GM21528 (cell line): Measurements from ENCODE around the gene PDCD4.
"Not testable (repeated sequence)": the region's sequence is repeated elsewhere in the genome, so short reads cannot be mapped to it uniquely, and the experiment has no call there.

Experiments
- ATAC-seq: cut with Tn5 transposase; IDR thresholded peaks from one replicate; pipeline ENCODE4 v1.9.1; 2021; ENCODE audit warnings: mild to moderate bottlenecking, moderate library complexity; ENCODE audit not compliant: unreplicated experiment, low FRiP score

Gene PDCD4

DNA sequence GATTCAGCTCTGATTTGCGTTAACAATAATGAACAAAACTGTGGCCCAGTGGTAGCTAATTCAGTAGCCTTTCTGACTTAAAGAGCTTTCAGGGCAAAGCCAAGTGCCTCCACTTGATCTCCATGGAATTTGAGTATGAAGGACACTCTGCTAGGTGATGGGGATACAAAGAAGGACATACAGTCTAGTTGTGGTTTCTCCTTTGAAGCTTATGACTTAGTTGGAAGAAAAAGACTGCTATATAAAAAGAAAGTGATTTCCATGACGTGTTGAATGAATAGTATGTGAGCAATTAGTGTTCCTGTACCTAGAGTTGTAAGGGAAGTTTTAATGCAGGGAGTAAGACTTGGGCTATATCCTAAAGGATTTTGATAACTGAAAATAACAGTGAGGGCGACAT, 8.3 kb downstream of the PDCD4 start:
- no peak for ATAC-seq

DNA sequence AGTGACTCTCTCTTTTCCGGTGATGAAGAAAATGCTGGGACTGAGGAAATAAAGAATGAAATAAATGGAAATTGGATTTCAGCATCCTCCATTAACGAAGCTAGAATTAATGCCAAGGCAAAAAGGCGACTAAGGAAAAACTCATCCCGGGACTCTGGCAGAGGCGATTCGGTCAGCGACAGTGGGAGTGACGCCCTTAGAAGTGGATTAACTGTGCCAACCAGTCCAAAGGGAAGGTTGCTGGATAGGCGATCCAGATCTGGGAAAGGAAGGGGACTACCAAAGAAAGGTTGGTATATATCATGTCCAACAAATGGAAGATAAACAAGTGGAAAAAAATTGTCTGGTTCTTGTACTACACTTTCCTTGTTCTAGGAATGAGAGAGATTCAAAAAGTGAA, 9.5 kb downstream of the PDCD4 start:
- no peak for ATAC-seq

DNA sequence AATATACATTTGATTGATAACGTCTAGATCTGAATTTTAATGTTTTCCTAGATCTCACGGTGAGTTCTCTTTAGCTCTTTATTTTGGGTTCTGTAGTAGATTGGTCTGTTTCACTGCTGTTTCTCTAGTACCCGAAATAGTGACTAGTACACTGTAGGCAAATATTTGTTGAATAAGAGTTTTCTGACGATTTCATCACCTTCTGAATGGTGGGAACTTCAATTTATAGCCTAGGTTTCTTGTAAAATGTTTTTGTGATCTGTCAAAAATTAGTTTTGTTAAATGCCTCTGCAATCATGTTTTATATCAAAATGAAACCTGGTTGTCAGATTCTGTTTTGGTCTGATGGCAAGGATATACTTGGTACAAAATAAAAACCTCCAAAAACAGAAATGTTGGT, 10.2 kb downstream of the PDCD4 start:
- ATAC-seq, result no peak

DNA sequence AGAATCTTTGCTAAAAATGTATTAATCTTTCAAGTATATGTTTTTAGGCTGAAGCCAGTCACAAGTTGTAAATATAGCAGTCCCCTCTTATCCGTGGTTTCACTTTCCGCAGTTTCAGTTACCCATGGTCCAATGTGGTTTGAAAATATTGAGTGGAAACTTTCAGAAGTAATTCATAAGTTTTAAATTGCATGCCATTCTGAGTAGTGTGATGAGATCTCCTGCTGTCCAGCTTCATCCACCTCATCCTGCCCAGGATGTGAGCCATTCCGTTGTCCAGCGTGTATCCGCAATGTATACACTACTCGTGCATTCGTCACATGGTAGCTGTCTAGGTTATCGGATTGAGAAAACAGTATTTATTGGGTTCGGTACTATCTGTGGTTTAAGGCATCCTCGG, 12.2 kb downstream of the PDCD4 start:
- ATAC-seq, result no peak

DNA sequence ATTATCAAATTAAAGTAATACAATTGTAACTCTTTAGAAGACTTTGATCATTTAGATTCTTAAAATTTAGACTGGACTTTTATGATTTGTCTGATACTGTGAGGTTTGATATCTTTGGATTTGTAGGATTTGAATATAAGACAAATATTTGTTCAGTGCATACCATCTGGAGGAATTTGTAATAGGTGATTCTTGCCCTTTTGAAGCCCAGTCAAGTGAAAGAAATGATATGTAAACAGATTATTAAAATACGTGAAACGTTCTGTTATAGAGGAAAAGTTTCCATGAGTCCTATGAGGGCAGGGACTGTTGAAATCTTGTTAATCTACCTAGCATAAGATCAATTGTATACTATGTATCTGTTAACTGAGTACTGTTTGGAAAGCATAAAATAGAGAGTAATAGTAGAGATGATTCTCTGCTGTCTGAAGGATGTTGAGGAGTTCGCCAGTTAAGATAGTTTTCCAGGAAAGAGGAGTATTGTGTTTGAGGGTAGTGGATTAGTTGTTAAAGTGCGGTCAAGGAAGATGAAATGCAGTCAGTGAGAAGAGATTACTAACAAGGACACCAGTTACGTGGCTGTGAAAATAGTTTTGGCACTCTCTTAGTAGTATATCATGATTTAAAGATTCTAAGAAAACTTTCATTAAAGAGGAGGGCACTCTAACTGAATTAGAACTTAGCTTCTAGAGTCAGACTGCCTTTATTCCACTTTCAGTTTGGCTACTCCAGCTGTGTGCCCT, 14.4 kb downstream of the PDCD4 start:
- ATAC-seq, result no peak

DNA sequence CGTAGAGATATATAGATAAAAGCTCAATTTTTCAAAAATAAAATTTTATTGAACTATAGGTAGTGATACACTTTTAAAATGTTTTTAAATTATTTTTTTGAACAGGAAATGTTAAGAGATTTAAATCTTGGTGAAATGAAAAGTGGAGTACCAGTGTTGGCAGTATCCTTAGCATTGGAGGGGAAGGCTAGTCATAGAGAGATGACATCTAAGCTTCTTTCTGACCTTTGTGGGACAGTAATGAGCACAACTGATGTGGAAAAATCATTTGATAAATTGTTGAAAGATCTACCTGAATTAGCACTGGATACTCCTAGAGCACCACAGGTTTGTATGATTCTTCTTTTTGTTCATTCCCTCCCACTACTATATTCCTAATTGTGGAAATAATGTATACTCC, 15.8 kb downstream of the PDCD4 start:
- no peak for ATAC-seq

DNA sequence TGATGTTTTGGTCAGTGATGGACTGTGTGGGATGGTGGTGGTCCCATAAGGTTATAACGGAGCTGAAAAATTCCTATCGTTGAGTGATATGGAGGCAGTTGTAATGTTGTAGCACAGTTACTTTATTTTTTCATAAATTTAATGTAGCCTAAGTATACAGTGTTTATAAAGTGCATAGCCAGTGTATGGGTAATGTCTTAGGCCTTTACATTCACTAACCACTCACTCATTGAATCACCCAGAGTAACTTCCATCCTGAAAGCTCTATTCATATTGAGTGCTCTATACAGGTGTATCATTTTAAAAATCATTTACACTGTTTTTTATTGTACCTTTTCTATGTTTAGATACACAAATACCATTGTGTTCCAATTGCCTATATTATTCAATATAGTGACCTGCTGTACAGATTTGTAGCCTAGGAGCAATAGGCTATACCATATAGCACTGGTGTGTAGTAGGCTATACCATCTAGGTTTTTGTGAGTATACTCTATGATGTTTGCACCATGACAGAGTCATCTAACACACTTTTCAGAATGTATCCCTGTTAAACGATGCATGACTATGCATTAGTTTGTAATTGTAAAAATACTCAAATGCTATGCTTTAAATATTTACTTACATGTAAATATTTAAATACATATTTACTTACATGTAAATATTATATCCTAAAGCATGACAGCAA, 21.0 kb downstream of the PDCD4 start:
- no peak for ATAC-seq

DNA sequence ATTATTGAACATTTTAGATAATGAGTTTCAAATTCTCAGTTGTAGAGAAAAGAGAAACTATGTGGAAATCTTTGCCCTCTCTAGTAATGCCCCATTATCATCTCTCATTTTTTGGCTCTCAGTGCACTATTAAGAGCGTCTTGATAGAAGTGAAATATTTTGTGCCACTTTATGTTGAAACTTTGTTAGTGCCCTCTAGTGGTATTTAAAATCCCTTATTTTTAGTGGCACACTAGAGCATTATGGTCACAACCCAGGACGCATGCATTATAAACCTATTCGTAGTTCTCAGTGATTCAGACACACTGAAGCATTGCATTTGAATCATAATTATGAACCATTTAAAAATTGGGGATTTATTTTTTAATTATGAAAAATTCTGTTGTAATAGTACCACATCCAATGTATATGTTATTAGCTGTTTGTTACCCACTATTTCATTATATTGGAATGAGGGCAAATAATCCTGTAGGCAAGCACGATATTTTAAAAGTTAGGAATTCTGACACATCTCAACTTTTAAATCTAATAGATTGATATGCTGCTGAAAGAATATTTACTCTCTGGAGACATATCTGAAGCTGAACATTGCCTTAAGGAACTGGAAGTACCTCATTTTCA, 21.9 kb downstream of the PDCD4 start:
- peak; percentile 84 for ATAC-seq

DNA sequence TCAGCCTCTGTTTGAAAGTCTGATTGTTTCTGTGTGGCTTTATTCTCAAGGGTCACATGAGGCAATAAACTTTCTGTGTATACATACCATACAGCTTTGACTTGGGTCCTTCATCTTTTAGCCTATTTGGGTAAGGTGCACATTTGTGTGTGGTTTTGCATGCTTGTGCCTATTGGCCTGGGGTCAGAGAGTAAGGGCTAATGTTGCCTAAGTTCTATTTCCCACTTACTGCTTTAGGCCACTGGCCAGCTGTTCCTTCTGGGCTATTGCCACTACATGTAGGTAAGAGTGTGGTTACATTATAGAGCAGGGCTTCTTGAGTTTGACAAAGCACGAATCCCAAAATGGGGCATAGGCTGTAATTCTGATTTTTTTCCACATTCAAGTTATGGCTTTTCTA, 25.5 kb downstream of the PDCD4 start:
- ATAC-seq, result no peak

DNA sequence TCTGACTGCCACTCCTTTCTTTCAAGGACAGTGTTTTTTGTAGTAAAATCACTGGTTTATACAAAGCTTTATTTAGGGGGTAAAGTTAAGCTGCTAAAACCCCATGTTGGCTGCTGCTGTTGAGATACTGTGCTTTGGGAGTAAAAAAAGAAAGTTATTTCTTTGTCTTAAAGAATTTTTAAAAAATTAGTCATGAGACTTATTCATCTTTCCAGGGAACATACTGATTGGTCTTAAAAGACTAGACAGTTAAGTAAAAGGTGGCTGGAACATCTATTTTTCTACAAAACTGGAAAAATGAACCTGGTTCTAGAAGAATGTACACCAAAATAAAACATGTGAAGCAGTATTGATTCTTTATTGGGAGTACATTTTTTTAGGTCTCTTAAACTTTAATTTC, 26.7 kb downstream of the PDCD4 start:
- no peak for ATAC-seq

DNA sequence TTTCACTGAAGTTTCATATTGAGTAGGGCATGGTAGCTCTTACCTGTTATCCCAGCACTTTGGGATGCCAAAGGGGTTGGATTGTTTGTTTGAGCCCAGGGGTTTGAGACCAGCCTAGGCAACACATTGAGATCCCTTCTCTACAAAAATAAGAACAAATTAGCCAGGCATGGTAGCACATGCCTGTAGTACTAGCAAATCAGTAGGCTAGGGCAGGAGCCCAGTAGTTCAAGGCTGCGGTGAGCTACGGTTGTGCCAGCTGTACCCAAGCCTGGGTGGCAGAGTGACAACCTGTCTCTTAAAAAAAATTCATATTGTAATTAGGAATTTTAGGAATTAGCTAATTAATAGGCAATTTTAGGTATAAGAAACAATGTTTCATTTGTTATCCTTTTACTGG, 29.3 kb downstream of the PDCD4 start:
- ATAC-seq, result no peak

DNA sequence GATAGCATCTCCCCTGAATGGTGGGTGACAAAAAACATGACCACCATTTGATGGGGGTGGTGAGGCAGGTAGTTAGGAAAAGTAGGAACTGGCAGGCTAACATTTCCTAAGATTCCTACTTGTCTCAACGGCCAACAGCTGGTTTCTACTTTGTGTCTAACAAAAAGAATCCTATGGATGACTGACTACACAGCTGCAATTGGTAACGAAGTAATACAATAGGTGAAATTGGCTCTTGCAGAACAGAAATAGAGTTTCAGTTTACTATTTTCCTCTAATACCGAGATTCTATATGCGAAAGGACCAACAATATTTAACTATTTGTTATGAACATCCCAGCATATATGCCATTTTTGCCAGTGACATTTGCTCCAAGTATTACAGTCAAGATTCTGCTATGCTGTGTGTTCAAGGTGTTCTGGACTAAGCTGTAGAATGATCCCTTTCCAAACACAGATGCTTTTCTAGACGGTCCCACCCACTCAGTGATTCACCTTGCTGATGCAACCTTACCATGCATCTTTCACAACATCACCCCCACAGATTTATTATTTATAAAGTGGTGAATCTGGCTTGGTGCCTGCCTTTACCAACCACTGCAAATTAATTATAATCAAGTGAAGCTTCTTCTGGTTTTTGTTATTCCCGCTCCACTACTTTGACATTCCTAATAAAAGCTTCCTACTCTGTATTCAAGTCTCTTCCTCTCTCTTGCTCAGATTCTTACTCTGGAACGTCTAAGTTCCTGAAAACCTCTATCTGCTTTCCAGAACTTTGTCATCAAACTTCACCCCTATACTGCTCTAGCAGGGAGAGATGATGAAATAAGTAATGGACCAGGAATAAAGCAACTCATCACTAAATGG, 30.5 kb downstream of the PDCD4 start:
- ATAC-seq, result no peak

DNA sequence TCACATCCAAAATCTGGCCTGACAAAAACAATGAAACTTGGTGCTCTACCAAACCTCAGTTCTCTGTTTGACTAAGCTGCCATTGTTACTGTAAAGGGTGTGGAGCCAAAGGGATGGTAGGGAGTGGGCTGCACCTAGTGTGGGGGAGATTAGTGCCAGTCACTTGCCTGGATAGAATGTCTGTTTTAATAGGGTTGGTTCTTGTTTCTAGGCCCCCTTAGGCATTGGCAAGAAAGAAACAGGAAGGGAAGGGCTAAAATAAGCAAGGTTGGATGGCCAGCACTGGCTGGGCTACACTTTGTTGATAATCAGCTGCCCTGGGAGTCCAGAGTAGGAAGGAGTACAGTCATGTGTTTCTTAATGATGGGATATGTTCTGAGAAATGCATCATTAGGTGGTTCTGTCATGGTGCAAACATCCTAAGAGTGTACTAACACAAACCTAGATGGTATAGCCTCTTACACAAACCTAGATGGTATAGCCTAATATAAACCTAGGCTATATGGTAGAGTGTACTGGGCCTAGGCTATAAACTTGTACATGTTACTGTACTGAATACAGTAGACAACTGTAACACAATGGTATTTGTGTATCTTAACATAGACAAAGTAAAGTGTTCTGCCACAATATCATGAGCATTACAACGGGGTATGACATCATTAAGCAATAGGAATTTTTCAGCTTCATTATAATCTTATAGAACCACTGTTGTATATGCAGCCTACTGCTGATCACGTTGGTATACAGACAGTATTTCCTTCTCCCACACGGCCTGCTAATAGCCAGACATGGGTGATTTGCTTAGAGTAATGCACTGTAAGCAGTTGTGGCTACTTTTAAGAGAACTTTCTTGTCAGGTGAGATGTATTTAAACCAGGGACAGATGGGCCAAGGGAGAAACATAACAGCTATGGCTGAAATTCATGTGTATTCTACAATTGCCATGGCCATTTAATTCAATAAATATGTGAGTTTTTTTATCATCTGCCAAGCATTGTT, 31.9 kb downstream of the PDCD4 start:
- no peak for ATAC-seq

DNA sequence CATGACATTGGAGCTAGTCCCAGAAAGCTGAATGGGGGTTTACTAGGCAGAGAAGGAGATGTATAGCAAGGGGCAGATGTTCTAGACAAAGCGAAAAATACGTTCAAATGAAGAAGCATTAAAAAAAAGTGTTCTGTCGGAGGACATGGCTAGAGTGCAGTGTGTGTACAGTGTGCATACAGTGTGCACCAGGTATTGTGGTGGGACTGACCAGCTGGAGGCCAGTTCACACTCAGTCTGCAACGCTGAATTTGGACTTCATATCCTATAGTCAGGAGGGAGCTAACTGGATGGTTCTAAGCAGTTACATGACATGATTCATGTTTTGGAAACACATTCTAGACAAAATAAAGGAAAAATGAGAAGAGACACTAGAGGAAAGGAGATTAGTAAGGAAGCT, 38.4 kb downstream of the PDCD4 start:
- no peak for ATAC-seq

DNA sequence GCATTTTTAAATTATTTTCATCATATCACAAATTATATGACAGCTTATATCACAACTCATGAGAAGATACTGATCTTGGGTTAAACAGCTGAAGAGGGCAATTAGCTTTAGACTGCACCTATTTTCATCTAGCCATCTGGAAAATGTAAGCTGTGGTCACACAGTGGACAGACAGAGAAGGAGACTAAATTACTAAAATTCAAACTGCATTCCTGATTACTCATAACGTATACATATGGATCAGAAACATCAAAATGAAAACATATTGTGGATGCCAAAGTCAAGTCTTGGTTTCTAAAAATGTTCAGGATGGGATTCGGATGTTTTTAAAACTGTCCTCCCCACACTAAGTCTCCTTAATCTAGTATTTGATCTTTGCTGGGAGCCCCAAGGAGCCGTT, 40.6 kb downstream of the PDCD4 start:
- no peak for ATAC-seq

DNA sequence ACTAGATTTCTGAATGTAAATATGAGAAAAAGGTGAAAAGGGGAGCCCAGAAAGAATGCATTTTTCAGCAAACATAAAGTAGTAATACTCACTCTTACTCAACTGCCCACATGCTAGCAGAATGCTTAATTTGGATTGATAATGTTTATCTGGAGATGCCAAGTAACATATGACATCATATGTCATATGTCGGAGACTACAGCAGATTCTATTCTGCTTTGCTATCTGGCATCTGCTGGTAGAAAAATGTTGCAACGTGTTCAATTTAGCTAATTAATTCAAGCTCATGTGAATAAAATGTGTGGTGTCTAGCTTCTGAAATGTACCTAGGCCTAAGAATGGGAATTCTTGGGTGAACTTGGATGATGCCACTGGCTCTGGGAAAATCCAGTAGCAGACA, 42.7 kb downstream of the PDCD4 start:
- ATAC-seq, result no peak

DNA sequence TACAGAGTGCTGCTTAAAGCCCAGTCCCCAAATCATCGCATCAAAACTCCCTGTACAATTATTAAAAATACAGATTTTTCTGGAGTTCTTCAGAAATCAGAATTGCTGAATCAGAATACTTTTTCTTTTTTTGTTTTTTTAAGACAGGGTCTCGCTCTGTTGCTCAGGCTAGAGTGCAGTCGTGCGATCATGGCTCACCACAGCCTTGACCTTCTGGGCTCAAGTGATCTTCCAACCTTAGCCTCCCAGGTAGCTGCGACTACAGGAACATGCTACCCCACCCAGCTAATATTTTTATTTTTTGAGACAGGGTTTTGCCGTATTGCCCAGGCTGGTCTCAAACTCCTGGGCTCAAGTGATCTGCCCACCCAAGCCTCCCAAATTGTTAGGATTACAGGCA, 43.3 kb downstream of the PDCD4 start:
- no peak for ATAC-seq

DNA sequence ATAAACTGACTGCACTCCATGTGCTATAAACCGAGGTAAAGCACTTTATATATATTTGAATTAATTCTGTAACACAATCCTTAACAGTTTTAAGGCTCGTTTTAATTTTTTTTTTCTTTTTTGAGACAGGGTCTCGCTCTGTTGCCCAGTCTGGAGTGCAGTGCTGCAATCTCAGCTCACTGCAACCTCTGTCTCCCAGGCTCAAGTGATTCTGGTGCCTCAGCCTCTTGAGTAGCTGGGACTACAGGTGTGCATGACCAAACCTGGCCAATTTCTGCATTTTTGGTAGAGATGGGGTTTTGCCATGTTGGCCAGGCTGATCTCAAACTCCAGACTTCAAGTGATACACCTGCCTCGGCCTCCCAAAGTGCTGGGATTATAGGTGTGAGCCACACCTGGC, 43.9 kb downstream of the PDCD4 start:
- ATAC-seq, result not testable (repeated sequence)

DNA sequence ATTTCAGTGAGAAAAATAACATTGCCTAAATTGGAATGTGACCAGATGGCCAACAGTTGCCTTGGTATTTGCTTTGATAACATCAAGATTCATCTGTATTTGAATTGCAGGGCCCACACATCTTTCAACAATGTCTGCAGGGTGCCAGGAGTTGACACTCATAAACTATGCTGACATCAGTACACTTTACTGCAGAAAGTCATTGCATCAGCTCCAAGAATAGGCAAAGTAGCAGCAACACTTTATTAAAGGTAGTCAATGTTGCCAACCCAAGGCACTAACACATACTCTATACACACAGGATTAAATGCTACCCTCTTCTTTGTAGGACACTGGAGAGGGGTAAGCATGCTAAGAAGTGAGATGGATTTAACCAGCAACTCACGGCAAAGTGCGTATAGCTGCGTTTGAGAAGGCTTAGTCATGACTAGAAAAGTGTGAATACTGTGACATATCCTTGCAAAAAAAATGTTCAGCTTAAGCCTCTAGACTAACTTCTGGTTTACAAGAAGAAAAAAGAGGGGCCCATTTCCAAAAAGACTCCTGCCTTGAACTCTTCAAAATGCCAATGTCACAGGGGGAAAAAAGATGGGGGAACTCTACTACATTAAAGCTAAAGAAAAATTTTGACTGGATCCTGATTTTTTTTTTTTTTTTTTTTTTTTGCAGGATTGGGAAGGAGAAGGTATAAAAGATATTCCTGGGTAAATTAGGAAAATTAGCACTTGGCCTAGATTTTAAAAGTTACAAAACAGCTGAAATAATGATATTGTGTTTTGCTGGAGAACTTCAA, 45.0 kb downstream of the PDCD4 start:
- no peak for ATAC-seq
